HG03095 (cell line): Measurements from ENCODE around the gene RRAD.
A peak's percentile ranks its signal among the peaks of the same experiment; 100 is the strongest.

Experiments used
- ATAC-seq: cut with Tn5 transposase; IDR thresholded peaks from one replicate; pipeline ENCODE4 v1.9.1; 2021; ENCODE audit warnings: moderate library complexity; ENCODE audit not compliant: unreplicated experiment

The RRAD gene

GRCh38 chr16:66886321-66886720, 39.0 kb downstream of the RRAD start:
- no peak for ATAC-seq

- ATAC-seq: no peak
Observed at GRCh38 chr16:66885491-66885890, 39.8 kb downstream of the RRAD start.

GRCh38 chr16:66882702-66883101, 42.6 kb downstream of the RRAD start:
- ATAC-seq: no peak

GRCh38 chr16:66881964-66882508, 43.3 kb downstream of the RRAD start:
- no peak for ATAC-seq

- ATAC-seq: no peak
Observed at GRCh38 chr16:66881560-66881959, 43.8 kb downstream of the RRAD start.

GRCh38 chr16:66881014-66881417, 44.3 kb downstream of the RRAD start:
- no peak for ATAC-seq

GRCh38 chr16:66880288-66881013, 44.9 kb downstream of the RRAD start, which contains the start of gene PDP2:
TSS of gene PDP2 (plus strand) at chr16:66880515. CDS start at chr16:66884285, 3,770 bp downstream.
- ATAC-seq: peak; percentile 95

GRCh38 chr16:66878067-66878466, 47.3 kb downstream of the RRAD start:
- ATAC-seq: no peak

- ATAC-seq: no peak
Observed at GRCh38 chr16:66874079-66874775, 51.1 kb downstream of the RRAD start.

- no peak for ATAC-seq
Observed at GRCh38 chr16:66873685-66874055, 51.7 kb downstream of the RRAD start.

GRCh38 chr16:66872943-66873684, 52.2 kb downstream of the RRAD start:
- ATAC-seq: peak; percentile 79

- ATAC-seq: no peak
Observed at GRCh38 chr16:66872559-66872942, 52.8 kb downstream of the RRAD start.

GRCh38 chr16:66871840-66872239, 53.5 kb downstream of the RRAD start:
- ATAC-seq: no peak
